ENCODE measurements around the gene PPP1R17. TPM values are rescaled to one million over a fixed set of nuclear protein-coding genes. Genes with fewer than 3 reads are reported as not detected.

The PPP1R17 gene
- polyA plus RNA-seq, 4 donors, result not detected

GRCh38 chr7:31747553-31747952 lies 60.5 kb downstream of the PPP1R17 start:
- DNase-seq, result peak; percentile 39 to 84
- no peak for FAIRE-seq
- H3K9me3 ChIP-seq (ENCODE audit: control insufficient read depth in 2 of 2, insufficient read depth in 1 of 2, low read depth in 1 of 2, low read length in 1 of 2), result no peaks in the 10 kb centered on the region

GRCh38 chr7:31748084-31748483 lies 61.1 kb downstream of the PPP1R17 start:
- H3K4me1 ChIP-seq (ENCODE audit: control insufficient read depth in 3 of 3, insufficient read depth in 2 of 3, low read depth in 1 of 3, low read length in 2 of 3), result no peaks in the 10 kb centered on the region
- DNase-seq, result no peak
- H3K36me3 ChIP-seq (ENCODE audit: control insufficient read depth in 3 of 3, insufficient read depth in 2 of 3, low read depth in 1 of 3, low read length in 3 of 3), result no peaks in the 10 kb centered on the region
- no peaks in the 10 kb centered on the region for H3K27me3 ChIP-seq (ENCODE audit: control insufficient read depth in 3 of 3, insufficient read depth in 3 of 3, low read length in 3 of 3)
- WGBS, 3 donors, result 76 to 93% (median 88%) methylated on average over 1 of the region's 1 CpG
- no peak overlapping the region for H3K4me3 ChIP-seq (ENCODE audit: low read depth in 1 of 3, low read length in 3 of 3)
- no peak for FAIRE-seq
- no peaks in the 10 kb centered on the region for H3K9me3 ChIP-seq (ENCODE audit: control insufficient read depth in 2 of 2, insufficient read depth in 1 of 2, low read depth in 1 of 2, low read length in 1 of 2)
- peak overlapping the region in 1 of 3 donors; percentile 15 for H3K27ac ChIP-seq (ENCODE audit: low read depth in 1 of 3, low read length in 2 of 3)

More at GRCh38 chr7:31747553-31747952, 60.5 kb downstream of the PPP1R17 start:
- Histone ChIP-seq H3K4me1 (ENCODE audit: control insufficient read depth in 3 of 3, insufficient read depth in 2 of 3, low read depth in 1 of 3, low read length in 2 of 3) (no peaks in the 10 kb centered on the region), H3K4me3 (ENCODE audit: low read depth in 1 of 3, low read length in 3 of 3) (no peak overlapping the region), H3K27me3 (ENCODE audit: control insufficient read depth in 3 of 3, insufficient read depth in 3 of 3, low read length in 3 of 3) (no peaks in the 10 kb centered on the region), H3K27ac (ENCODE audit: low read depth in 1 of 3, low read length in 2 of 3) (no peak overlapping the region), H3K36me3 (ENCODE audit: control insufficient read depth in 3 of 3, insufficient read depth in 2 of 3, low read depth in 1 of 3, low read length in 3 of 3) (no peaks in the 10 kb centered on the region)

GRCh38 chr7:31751726-31752125 lies 64.7 kb downstream of the PPP1R17 start:
- H3K27ac ChIP-seq (ENCODE audit: low read depth in 1 of 3, low read length in 2 of 3), result no peak overlapping the region
- WGBS, 3 donors, result 82 to 89% (median 85%) methylated on average over 4 of the region's 4 CpGs
- FAIRE-seq, result no peak

More at GRCh38 chr7:31751726-31752125, 64.7 kb downstream of the PPP1R17 start:
- Histone ChIP-seq H3K4me3 (ENCODE audit: low read depth in 1 of 3, low read length in 3 of 3) (no peak overlapping the region), H3K4me1 (ENCODE audit: control insufficient read depth in 3 of 3, insufficient read depth in 2 of 3, low read depth in 1 of 3, low read length in 2 of 3) (no peaks in the 10 kb centered on the region), H3K9me3 (ENCODE audit: control insufficient read depth in 2 of 2, insufficient read depth in 1 of 2, low read depth in 1 of 2, low read length in 1 of 2) (no peaks in the 10 kb centered on the region), H3K36me3 (ENCODE audit: control insufficient read depth in 3 of 3, insufficient read depth in 2 of 3, low read depth in 1 of 3, low read length in 3 of 3) (no peaks in the 10 kb centered on the region), H3K27me3 (ENCODE audit: control insufficient read depth in 3 of 3, insufficient read depth in 3 of 3, low read length in 3 of 3) (no peaks in the 10 kb centered on the region)
- no peak for DNase-seq

Other genes with a start within 250 kb of the PPP1R17 start
- under 1 TPM in 2 of 4 donors, not detected in 2; 0.25 to 0.37 TPM for gene ITPRID1, start 173.1 kb upstream of the PPP1R17 start, polyA plus RNA-seq

Data from small intestine (tissue), 7 donors.